ENCODE data around the gene KRTAP2-3.

Gene KRTAP2-3

GRCh38 chr17:41029633-41030245 lies 30.2 kb downstream of the KRTAP2-3 start, which contains the start of gene KRTAP1-4:
KRTAP1-4 (minus strand) TSS chr17:41030195; CDS start chr17:41030078, 117 bp downstream.
- DNase-seq (ENCODE audit: low read depth) = no peak

- DNase-seq (ENCODE audit: low read depth) = no peak
These were observed 33.0 kb downstream of the KRTAP2-3 start, which contains the start of gene KRTAP1-5 for GRCh38 chr17:41026715-41027471. KRTAP1-5 (minus strand) TSS chr17:41027208; CDS start chr17:41027155, 53 bp downstream.

- no peak for DNase-seq (ENCODE audit: low read depth)
These were observed 35.2 kb downstream of the KRTAP2-3 start for GRCh38 chr17:41024697-41025096.

- DNase-seq (ENCODE audit: low read depth) = no peak
These were observed 39.6 kb downstream of the KRTAP2-3 start for GRCh38 chr17:41020336-41020735.

GRCh38 chr17:41019415-41019814 lies 40.5 kb downstream of the KRTAP2-3 start:
- DNase-seq (ENCODE audit: low read depth) = no peak

- DNase-seq (ENCODE audit: low read depth) = no peak
These were observed 41.4 kb downstream of the KRTAP2-3 start for GRCh38 chr17:41018541-41018940.

- no peak for DNase-seq (ENCODE audit: low read depth)
These were observed 43.2 kb downstream of the KRTAP2-3 start for GRCh38 chr17:41016578-41017215.

GRCh38 chr17:41015454-41015853 lies 44.5 kb downstream of the KRTAP2-3 start:
- DNase-seq (ENCODE audit: low read depth) = no peak

- no peak for DNase-seq (ENCODE audit: low read depth)
These were observed 46.3 kb downstream of the KRTAP2-3 start for GRCh38 chr17:41013606-41014005.

GRCh38 chr17:41013181-41013580 lies 46.7 kb downstream of the KRTAP2-3 start:
- DNase-seq (ENCODE audit: low read depth) = no peak

- DNase-seq (ENCODE audit: low read depth) = no peak
These were observed 47.4 kb downstream of the KRTAP2-3 start for GRCh38 chr17:41012326-41013120.

- DNase-seq (ENCODE audit: low read depth) = no peak
These were observed 49.5 kb downstream of the KRTAP2-3 start for GRCh38 chr17:41010441-41010840.

GRCh38 chr17:41009936-41010335 lies 50.0 kb downstream of the KRTAP2-3 start:
- DNase-seq (ENCODE audit: low read depth) = no peak

- DNase-seq (ENCODE audit: low read depth) = no peak
These were observed 50.6 kb downstream of the KRTAP2-3 start for GRCh38 chr17:41009301-41009760.
